ENCODE results near the gene BCL2L2. TPM values are rescaled to one million over a fixed set of nuclear protein-coding genes. Genes with fewer than 3 reads are reported as not detected.
A peak's percentile ranks its signal among the peaks of the same experiment; 100 is the strongest.

BCL2L2 gene
- total and polyA plus RNA-seq, 9 of the 15 experiments (the other 6 are each of a cell fraction or from before 2014, with no cell fraction given), result 2.6 to 32.5 (median 14.7) TPM

GRCh38 chr14:23321572-23322547, 15.2 kb downstream of the BCL2L2 start (continued):
- TF ChIP-seq THRA (IDR thresholded peaks at IDR 0.05) (no peak), CREBBP (IDR thresholded peaks at IDR 0.05; ENCODE audit: low read depth, low read length) (no peak), SRSF7 (optimal IDR thresholded peaks at IDR 0.05; ENCODE audit: low read depth, low read length) (no peak), SUPT5H (IDR thresholded peaks at IDR 0.05) (peak; percentile 63), SMAD4 (CRISPR knock-in tag; conservative IDR thresholded peaks at IDR 0.05) (no peak), NFXL1 (CRISPR knock-in tag; IDR thresholded peaks at IDR 0.05) (no peak), ZNF398 (CRISPR knock-in tag; IDR thresholded peaks at IDR 0.05) (no peak), MXI1 (IDR thresholded peaks at IDR 0.05; ENCODE audit: low read depth, low read length) (no peak), SIN3B (IDR thresholded peaks at IDR 0.05; ENCODE audit: low read depth) (no peak), SMC3 (conservative IDR thresholded peaks at IDR 0.05; ENCODE audit: insufficient read depth, low read depth, low read length) (no peak), CREB5 (CRISPR knock-in tag; IDR thresholded peaks at IDR 0.05) (no peak), GTF2A2 (tag; IDR thresholded peaks at IDR 0.05) (peak; percentile 50; the same call in 1 of the 2 replicates), SP1 (CRISPR knock-in tag; IDR thresholded peaks at IDR 0.05) (0 out of 2 replicates have a peak, but pooled peaks have one; percentile 8), GATAD2B (IDR thresholded peaks at IDR 0.05; ENCODE audit: borderline replicate concordance) (no peak), CBFB (CRISPR knock-in tag; IDR thresholded peaks at IDR 0.05) (no peak), MXD1 (CRISPR knock-in tag; IDR thresholded peaks at IDR 0.05; ENCODE audit: borderline replicate concordance, poor library complexity, severe bottlenecking) (no peak), MLLT1 (IDR thresholded peaks at IDR 0.05) (0 out of 4 replicates have a peak, but pooled peaks have one; percentile 15 to 46), PYGO2 (tag; IDR thresholded peaks at IDR 0.05) (no peak), HIVEP1 (CRISPR knock-in tag; IDR thresholded peaks at IDR 0.05) (no peak), CBX2 (IDR thresholded peaks at IDR 0.05; ENCODE audit: insufficient read depth, low read length, poor library complexity, severe bottlenecking) (no peak), RFX5 (IDR thresholded peaks at IDR 0.05; ENCODE audit: low read depth, low read length) (no peak), GATAD2A (IDR thresholded peaks at IDR 0.05) (no peak)

Measured in K562 (cell line).